ENCODE measurements around the gene KIF5C.

- TF ChIP-seq CTCF (IDR thresholded peaks at IDR 0.05) (no peak), POLR2A (IDR thresholded peaks at IDR 0.05) (no peak)
These were observed 126.5 kb downstream of the KIF5C start for GRCh38 chr2:149001496-149001895.
